Kidney glomerular epithelial cell (primary cell): ENCODE data around the gene EFNA2.
"Not testable (repeated sequence)": the region's sequence is repeated elsewhere in the genome, so short reads cannot be mapped to it uniquely, and the experiment has no call there.

Experiments used
- DNase-seq: peaks from one replicate; lab custom pipeline; 2025; lab: John Stamatoyannopoulos, UW

The EFNA2 gene

GRCh38 chr19:1318678-1319471 lies 33.2 kb downstream of the EFNA2 start:
- no peak for DNase-seq

- DNase-seq, result not testable (repeated sequence)
Measured at GRCh38 chr19:1320282-1320650, 34.6 kb downstream of the EFNA2 start.

DNA sequence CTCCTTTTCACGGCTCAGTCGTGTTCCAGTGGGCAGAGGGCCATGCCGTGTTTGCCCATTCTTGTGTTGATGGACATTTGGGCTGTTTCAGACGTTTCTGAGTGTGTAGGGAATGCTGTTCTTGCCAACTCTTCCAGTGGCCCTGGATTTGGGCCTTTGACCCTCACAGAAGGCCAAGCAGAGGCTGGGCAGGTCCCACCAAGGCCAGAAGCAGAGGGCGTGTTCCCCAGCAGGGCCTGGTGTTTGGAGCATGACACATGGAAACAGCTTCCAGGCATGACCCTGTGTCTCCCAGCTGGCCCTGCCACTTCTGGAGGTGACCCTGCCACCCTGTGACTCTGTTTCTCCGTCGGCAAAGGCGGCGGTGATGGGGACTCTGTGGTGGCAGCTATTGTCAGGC lies 35.9 kb downstream of the EFNA2 start:
- no peak for DNase-seq

DNA sequence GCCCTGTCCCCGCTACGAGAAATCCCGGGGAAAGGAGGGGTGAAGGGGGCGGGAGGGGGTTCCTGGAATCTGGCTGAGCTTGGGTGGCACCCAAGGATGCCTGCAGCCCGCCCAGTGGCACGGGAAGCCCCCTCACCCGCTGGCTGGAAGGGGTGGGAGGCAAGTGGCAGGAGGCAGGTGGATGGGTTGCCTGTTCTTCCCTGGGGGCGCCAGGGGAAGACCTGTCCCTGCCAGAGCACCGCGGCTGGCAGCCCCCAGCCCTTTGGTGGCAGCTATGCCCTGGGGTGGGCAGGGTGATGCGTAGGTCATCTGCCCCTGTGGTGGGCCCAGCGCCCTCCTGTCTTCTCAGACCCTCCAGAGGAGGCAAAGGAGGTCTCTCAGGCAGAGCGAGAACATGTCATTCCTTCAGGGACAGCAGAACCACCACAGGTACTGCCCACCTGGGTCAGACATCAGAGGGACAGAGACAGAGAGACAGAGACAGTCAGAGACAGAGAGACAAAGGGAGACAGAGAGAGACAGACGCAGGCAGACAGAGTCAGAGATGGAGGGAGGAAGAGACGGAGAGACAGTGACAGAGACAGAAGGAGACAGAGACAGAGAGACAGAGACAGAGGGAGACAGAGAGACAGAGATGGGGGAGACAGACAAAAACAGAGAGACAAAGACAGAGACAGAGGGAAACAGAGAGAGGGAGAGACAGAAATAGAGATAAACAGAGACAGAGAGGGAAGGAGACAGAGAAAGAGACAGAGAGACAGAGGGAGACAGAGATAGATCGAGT lies 36.7 kb downstream of the EFNA2 start:
- no peak for DNase-seq

- DNase-seq, result no peak
Measured at GRCh38 chr19:1324249-1324805, 38.7 kb downstream of the EFNA2 start.

GRCh38 chr19:1324806-1325567 lies 39.3 kb downstream of the EFNA2 start:
- DNase-seq, result no peak

DNA sequence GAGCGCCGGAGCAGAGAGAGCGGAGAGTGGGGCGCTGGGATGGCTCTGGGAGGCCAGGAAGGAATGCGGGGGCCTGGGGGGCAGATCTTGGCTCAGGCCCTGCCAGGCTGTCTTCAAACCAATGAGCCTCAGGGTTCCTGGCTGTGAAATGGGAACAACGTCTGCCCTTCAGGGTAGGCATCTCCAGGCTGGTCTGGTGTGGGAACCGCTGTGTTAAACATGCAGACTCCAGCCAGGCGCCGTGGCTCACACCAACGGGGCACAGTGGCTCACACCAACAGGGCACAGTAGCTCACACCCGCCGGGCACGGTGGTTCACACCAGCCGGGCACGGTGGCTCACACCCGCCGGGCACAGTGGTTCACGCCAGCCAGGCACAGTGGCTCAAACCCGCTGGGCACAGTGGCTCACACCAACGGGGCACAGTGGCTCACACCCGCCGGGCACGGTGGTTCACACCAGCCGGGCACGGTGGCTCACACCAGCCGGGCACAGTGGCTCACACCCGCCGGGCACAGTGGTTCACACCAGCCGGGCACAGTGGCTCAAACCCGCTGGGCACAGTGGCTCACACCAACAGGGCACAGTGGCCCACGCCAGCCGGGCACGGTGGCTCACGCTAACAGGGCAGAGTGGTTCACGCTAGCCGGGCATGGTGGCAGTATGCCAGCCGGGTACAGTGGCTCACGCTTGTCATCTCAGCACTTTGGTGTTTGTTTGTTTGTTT lies 40.1 kb downstream of the EFNA2 start:
- no peak for DNase-seq

DNA sequence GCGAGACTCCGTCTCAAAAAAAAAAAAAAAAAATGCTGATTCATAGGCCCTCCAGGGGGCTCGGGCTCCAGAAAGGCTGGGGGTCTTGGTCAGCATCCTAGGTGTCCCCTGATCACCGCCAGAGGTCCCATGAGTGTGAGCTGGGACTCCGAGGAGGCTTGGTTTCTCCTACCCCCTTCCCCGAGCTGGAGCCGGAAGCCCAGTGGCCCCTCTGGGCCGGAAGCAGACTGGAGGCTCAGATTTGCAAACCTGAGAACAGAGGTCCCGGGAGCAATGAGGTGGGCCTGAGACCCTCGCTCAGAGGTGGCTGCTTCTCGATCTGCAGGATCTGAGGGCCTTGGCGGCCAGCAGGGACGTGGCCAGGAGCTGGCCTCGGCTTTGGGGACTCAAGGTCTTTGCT lies 41.5 kb downstream of the EFNA2 start:
- DNase-seq, result no peak

DNA sequence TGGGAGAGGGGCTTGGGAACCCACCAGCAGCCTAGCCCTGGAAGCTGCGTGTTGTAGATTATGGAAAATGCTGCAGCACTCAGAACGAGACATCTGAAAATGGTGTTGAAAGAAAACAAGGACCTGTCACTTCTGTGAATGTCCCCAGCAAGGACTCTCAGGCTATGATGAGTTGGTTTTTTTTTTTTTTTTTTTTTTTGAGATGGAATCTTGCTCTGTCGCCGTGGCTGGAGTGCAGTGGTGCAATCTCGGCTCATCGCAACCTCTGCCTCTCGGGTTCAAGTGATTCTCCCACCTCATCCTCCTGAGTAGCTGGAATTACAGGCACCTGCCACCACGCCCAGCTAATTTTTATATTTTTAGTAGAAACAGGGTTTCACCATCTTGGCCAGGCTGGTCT lies 46.5 kb downstream of the EFNA2 start:
- not testable (repeated sequence) for DNase-seq

DNA sequence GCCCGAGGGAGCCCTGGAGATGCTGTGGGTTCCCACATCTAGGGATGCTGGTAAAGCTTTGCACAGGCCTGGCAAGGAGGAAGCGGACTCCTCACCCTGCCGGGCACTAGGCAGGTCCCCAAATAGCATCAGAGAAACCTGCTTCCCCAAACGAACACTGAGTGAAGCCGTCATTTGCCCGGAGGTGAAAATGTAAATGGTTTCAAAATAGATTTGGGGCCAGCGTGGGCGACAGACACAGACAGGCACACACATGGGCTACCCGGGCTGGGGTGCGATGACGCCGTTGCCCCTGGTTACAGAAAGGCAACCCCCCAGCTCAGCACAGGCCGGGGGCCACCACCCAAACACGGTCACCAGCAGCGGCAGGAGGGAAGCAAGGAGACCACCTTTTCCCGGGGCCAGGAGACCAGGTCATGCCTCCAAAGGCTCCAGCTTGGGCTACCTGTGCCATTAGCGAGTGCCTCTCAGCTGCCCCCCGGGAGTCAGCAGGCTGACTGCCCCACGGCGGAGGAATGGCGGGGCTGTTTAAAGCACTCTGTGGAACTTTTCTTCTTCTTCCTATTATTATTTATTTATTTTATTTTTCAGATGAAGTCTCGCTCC lies 50.5 kb downstream of the EFNA2 start:
- DNase-seq, result no peak

DNA sequence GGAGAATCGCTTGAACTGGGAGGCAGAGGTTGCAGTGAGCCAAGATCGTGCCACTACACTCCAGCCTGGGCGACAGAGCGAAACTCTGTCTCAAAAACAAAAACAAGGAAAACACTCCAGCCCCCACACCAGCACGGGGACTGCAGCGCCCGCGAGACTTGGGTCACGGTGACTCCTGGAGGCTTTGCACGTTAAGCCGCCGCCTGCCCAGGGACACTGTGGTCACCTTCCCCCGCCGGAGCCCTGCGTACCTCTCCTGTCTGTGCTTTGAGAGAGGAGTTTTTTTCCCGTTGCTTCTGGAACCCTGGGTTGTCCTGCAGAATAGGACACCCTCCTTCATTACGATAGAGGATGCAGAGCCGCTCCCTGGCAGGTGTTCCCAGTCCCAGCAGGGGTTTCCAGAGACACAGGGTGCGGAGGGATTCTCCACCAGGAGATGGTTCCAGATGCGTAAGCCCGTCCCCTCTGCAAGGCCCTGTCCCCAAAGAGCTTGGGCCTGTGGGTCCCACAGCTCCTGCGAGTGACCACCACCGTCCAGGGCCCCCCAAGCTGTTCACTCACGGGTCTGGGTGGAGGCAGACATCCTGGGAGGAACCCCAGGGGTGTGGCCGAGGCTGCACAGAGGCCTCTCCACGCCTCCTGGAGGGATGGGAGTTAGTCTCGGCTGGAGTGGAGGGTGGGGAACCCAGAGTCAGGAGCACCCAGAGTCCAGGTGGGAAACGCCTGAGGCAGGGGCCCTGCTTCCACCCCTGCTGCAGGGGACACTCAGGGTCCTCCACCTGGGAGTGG lies 55.2 kb downstream of the EFNA2 start:
- DNase-seq, result no peak

DNA sequence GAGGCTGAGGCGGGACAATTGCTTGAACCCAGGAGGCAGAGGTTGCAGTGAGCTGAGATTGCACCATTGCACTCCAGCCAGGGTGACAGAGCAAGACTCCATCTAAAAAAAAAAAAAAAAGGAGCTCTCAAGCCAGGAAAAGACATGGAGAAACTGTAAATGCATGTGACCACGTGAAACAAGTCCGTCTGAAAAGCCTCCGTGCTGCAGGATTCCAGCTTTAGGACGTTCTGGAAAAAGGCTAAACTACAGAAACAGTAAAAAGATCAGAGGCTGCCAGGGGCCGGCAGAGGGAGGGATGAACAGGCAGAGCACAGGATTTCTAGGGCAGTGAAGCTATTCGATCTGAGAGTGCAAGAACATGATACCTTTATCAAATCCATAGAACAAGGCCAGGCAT lies 57.4 kb downstream of the EFNA2 start:
- DNase-seq, result no peak

DNA sequence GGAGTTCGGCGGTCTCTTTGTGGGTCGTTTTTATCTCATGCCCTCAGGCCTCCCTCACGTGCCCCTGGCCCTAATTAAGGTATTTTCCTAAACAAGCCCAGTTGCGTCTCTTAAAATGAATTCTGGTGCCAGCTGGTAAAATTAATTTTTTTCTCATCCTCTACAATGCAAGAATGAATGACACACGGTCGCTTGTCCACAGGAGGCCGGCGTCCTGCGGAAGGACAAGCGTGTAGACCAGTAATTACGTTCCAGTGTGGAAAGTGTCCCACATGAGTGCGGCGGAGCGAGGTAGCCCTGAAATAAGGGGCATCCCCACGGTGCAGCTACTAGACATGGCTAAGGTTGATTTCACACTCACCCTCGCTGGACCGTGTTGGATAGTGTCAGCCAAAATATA lies 63.5 kb downstream of the EFNA2 start:
- DNase-seq, result no peak

DNA sequence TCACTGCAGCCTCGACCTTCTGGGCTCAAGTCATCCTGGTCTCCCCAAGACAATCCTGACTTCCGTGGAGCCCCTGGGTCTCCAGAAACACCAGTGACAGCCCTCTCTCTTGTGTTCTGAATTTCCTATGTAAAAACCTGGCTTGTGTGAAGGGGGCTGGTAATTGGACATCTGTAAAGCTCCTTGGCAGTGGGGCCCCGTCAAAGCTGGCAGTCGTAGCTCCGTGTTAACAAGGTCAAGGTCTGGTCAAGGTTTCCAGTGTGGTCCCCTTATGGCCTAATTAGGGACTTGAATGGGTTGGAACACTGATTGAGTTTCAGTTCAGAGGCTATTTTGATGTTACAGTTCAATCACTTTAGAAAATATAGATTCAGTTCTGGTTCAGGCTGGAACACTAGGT lies 65.2 kb downstream of the EFNA2 start:
- no peak for DNase-seq
